Glomerular endothelial cell (primary cell): ENCODE results near the gene SLC22A6. TPM values are rescaled to one million over a fixed set of nuclear protein-coding genes. Genes with fewer than 3 reads are reported as not detected.

Experiments
- DNase-seq: peaks from one replicate; pipeline ENCODE4 v3.0.0-alpha.2; 2011; ENCODE audit warnings: low read depth, low spot score; ENCODE audit errors: extremely low read depth
- total RNA-seq: library from RNA; depleted of rRNA; stranded (reverse); fragments of >200 nt; gene quantifications from 2 replicates; pipeline ENCODE4 v1.2.3, GENCODE V29; 2015

SLC22A6 gene
- total RNA-seq: not detected in 2 replicates

GRCh38 chr11:62984451-62984991, at the start of gene SLC22A6:
Gene SLC22A6, minus strand, starts transcription at chr11:62984967. Its CDS starts 277 bp downstream, at chr11:62984690.
- no peak for DNase-seq

- no peak for DNase-seq
These were observed 47.7 kb upstream of the SLC22A6 start for GRCh38 chr11:63032457-63032856.

- peak; percentile 16 for DNase-seq
These were observed 39.3 kb upstream of the SLC22A6 start for GRCh38 chr11:63023841-63024648.

- no peak for DNase-seq
These were observed 38.6 kb upstream of the SLC22A6 start for GRCh38 chr11:63023222-63023814.

GRCh38 chr11:63022441-63022840, 37.7 kb upstream of the SLC22A6 start:
- DNase-seq: no peak

- DNase-seq: no peak
These were observed 36.0 kb upstream of the SLC22A6 start for GRCh38 chr11:63020671-63021291.

- no peak for DNase-seq
These were observed 34.7 kb upstream of the SLC22A6 start for GRCh38 chr11:63019506-63019905.

GRCh38 chr11:63017306-63017974, 32.7 kb upstream of the SLC22A6 start:
- DNase-seq: peak; percentile 44

GRCh38 chr11:63015521-63016215, 30.9 kb upstream of the SLC22A6 start, which contains the start of gene SLC22A8:
Gene SLC22A8, minus strand, starts transcription at chr11:63015841. Its CDS starts 883 bp downstream, at chr11:63014958.
- no peak for DNase-seq

GRCh38 chr11:63014408-63015055, 29.8 kb upstream of the SLC22A6 start:
- no peak for DNase-seq

- DNase-seq: no peak
These were observed 28.1 kb upstream of the SLC22A6 start for GRCh38 chr11:63012839-63013238.

GRCh38 chr11:63012430-63012829, 27.7 kb upstream of the SLC22A6 start:
- no peak for DNase-seq

GRCh38 chr11:63010934-63011439, 26.2 kb upstream of the SLC22A6 start:
- DNase-seq: no peak

- DNase-seq: no peak
These were observed 23.2 kb upstream of the SLC22A6 start for GRCh38 chr11:63007920-63008319.

- DNase-seq: no peak
These were observed 16.7 kb upstream of the SLC22A6 start for GRCh38 chr11:63001456-63001855.

- no peak for DNase-seq
These were observed 14.9 kb upstream of the SLC22A6 start for GRCh38 chr11:62999649-63000048.

GRCh38 chr11:62999156-62999555, 14.4 kb upstream of the SLC22A6 start:
- DNase-seq: no peak

GRCh38 chr11:62996271-62996670, 11.5 kb upstream of the SLC22A6 start:
- DNase-seq: no peak

- no peak for DNase-seq
These were observed 10.0 kb upstream of the SLC22A6 start for GRCh38 chr11:62994775-62995174.

GRCh38 chr11:62988276-62988675, 3.5 kb upstream of the SLC22A6 start:
- no peak for DNase-seq
